Heart left ventricle (tissue), 13 donors: ENCODE measurements around the gene USH1C.

Experiments used
- CTCF ChIP-seq, 12 donors: fragments of 200-600 bp; sonication (generic) in 4 of 12; IDR thresholded peaks; one replicate each; pipeline versions ENCODE4 v1.5.0 to v1.8.0; 2018 to 2022; ENCODE audit warnings: antibody characterized with exemption in 12 of 12, mild to moderate bottlenecking in 5 of 12
- POLR2A ChIP-seq, 2 donors: fragments of 450-650 bp; IDR thresholded peaks; one replicate each; pipeline ENCODE4 v1.6.1; 2017; ENCODE audit warnings: antibody characterized with exemption in 2 of 2, mild to moderate bottlenecking in 2 of 2, moderate library complexity in 2 of 2
- donor health status: ischemic (EF 13 %, LVEDD 7.1; RV severe dilation, severe dysfunction).
- donor health status: DM: no; HTN: yes; CAD: no.
- donor health status: DM: no; HTN: no; CAD: no.
- donor health status: ischemic (EF 25% LVEDD 6.9; RV normal size, moderate dysfunction).
- donor health status: ischemic (EF 25% LVEDD 5.7; RV mildly dilated, moderate dysfunction).
- donor health status: ischemic (EF 35%, LVEDD 5.7; RV mildly dilated, moderate dysfunction).
- donor health status: nonischemic (EF 11% LVEDD 7.7; RV severe dilation, severe dysfunction).
- donor health status: DM: yes; HTN: yes; CAD: no.
- donor health status: PGD.
- donor health status: ischemic (EF 29% LVEDD 5.4; RV normal size, mild dysfunction).
- donor health status: nonischemic (EF 23%, LVEDD 6.1; RV moderate dilation, normal function).

- TF ChIP-seq POLR2A (IDR thresholded peaks at IDR 0.05): no peak
- no peak for TF ChIP-seq CTCF (IDR thresholded peaks at IDR 0.05)
Measured at GRCh38 chr11:17483505-17483904, 60.7 kb downstream of the USH1C start.
